Subcutaneous preadipocyte (primary cell): ENCODE data around the gene NLN. TPM values are rescaled to one million over a fixed set of nuclear protein-coding genes. Genes with fewer than 3 reads are reported as not detected.

Experiments
- total RNA-seq: library from RNA; depleted of rRNA; stranded (reverse); fragments of >200 nt; gene quantifications from 2 replicates; pipeline ENCODE4 v1.2.3, GENCODE V29; 2012

NLN gene
- total RNA-seq, result 34.9 and 49.9 TPM in 2 replicates

DNA sequence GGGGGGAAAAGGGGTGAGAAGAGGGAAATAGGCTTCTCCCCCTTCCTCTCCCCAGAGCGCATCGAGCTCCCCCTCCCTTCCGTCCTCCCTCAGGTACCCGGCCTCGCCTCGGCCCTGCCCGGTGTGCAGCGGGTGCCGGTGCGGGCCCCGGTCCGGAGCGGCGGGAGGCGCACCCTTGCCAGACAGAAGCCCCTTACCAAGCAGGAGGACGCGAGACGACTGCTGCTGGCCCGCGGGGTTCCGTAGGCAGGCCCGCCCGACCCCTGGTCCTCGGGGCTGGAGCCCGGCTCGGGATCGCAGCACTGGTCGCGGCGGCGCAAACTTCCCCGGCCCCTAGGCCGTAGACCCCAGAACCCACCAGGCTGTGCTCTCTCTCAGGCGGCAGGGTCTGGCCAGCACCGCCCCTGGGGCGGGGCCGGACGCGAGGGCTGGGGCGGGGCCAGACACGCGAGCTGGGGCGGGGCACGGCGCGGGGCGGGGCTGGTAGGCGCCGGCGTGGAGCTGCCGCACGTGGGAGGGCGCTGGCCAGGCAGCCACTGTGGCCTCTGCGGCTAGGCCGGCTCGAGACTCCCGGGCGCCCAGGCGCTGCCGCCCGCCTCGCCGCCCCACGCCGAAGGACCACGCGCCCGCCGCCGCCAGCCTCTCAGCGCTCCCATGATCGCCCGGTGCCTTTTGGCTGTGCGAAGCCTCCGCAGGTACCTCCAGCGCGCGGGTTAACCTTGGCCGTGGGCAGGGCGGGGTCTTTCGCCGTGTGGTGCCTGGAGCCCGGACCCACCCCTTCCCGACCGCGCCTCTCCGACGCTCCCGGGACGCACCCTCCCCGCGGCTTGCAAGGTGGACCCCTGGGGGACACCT is at the start of gene NLN, which contains the start of gene SGTB:
NLN (plus strand) TSS at position 486 of the 855 bp plus-strand sequence; CDS start at position 655, 169 bp downstream.
SGTB (minus strand) TSS at position 390 of the 855 bp plus-strand sequence. CDS start 1,302 bp downstream, outside the sequence.

Other genes starting within 250 kb of the NLN start
- gene ADAMTS6, start 240.3 kb upstream of the NLN start, total RNA-seq, result 43.7 and 68.6 TPM in 2 replicates
- 20.9 and 36.9 TPM in 2 replicates for gene CENPK, start 159.0 kb upstream of the NLN start, total RNA-seq
- 29.3 and 31.2 TPM in 2 replicates for gene PPWD1, start 158.9 kb upstream of the NLN start, total RNA-seq
- gene TRIM23, start 97.9 kb upstream of the NLN start, total RNA-seq, result 20.6 and 22.7 TPM in 2 replicates
- gene SHLD3, start 97.2 kb upstream of the NLN start, total RNA-seq, result 2.3 and 2.9 TPM in 2 replicates
- gene TRAPPC13, start 97.2 kb upstream of the NLN start, total RNA-seq, result 16.4 and 17.3 TPM in 2 replicates
- 10.4 and 11.0 TPM in 2 replicates for gene SGTB, start 96 bp upstream of the NLN start, total RNA-seq
- 50.7 and 63.3 TPM in 2 replicates for gene ERBIN, start 204.4 kb downstream of the NLN start, total RNA-seq